NT2/D1 (cell line): ENCODE measurements around the gene APP.

Experiments used
- SUZ12 ChIP-seq: IDR thresholded peaks from 2 replicates; pipeline ENCODE4 v1.6.1; 2011; ENCODE audit not compliant: insufficient read length, insufficient read depth; ENCODE audit errors: extremely low read depth
- YY1 ChIP-seq: IDR thresholded peaks from 2 replicates; pipeline ENCODE4 v1.6.1; 2011; ENCODE audit not compliant: insufficient read length, insufficient read depth
- ZNF274 ChIP-seq: IDR thresholded peaks from 2 replicates; pipeline ENCODE4 v1.6.1; 2011; ENCODE audit warnings: mild to moderate bottlenecking, low read depth, low read length

DNA sequence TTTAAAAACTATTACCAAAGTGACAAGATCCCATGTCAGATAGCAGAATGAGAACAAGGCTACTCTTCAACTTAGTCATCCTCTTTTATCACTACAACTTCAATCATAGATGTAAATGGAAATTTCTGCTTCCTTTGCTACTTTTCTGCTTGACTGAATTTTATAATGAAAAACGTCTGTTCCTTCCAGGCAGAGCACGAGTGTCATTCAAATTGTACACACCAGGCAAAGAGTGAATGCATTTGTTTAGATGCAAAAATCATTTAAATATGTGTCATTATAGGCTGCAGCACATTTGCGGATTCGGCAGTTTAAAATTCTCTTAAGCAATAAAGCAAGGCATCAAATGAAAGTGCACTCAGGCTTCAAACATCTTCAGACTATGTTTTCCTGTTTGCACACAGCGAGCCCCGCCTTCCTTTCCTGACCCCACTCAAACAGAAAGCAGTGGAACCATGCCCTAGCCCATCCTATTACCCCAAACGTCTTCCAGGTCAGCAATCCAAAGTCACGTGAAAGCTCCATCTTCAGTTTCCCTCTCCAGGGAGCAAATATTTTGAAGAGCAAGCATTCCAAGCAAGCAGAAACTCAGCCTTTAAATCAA lies 99.6 kb downstream of the APP start:
- TF ChIP-seq YY1, result no peak
- no peak for TF ChIP-seq ZNF274
- TF ChIP-seq SUZ12, result no peak
